Dermis microvascular lymphatic vessel endothelial cell (primary cell): ENCODE measurements around the gene ZDHHC14. TPM values are rescaled to one million over a fixed set of nuclear protein-coding genes. Genes with fewer than 3 reads are reported as not detected.
"Not testable (repeated sequence)": the region's sequence is repeated elsewhere in the genome, so short reads cannot be mapped to it uniquely, and the experiment has no call there.

ENCODE experiments used
- DNase-seq, 2 donors: peaks; one replicate each; pipeline versions ENCODE4 v3.0.0 to v3.0.0-alpha.2; 2010; ENCODE audit warnings: low read depth in 2 of 2
- total RNA-seq: library from RNA; depleted of rRNA; stranded (reverse); fragments of >200 nt; gene quantifications from 2 replicates; pipeline ENCODE4 v1.2.1, GENCODE V29; 2014

ZDHHC14 gene
- total RNA-seq, 1 donor from 2014 or later, result 19.5 TPM

DNA sequence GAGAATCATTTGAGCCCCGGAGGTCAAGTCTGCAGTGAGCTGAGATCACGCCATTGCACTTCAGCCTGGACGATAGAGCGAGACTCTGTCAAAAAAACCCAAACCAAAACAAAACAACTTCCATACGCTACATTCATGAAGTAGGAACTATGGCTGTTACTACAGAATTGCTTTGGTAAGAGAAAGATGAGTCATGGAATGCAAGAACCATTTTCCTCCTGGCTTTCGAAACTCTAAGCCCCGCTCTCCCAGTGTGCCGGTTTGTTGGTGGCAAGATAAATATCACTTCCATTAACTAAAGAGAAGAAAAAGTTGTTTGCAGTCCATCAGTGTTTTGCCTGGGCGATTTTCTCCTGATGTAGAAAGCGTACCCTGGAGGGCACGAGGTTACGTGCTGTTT, 61.3 kb downstream of the ZDHHC14 start:
- DNase-seq, result no peak

- no peak for DNase-seq
Measured at GRCh38 chr6:157443066-157443800, 62.2 kb downstream of the ZDHHC14 start.

- no peak for DNase-seq
Measured at GRCh38 chr6:157445277-157446009, 64.5 kb downstream of the ZDHHC14 start.

DNA sequence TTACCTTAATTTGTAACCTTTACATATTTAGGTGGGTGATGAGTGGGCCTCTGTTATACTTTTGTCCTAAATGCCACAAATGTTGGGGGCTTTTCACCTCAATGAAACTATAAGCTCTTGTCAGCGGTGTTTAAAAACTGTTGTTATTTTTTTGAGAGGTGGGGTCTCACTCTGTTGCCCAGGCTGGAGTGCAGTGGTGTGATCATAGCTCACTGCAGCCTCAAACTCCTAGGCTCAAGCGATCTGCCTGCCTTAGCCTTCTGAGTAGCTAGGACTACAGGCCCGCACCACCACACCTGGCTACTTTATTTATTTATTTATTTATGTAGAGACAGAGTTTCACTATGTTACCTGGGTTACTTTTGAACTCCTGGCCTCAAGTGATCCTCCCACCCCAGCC, 66.7 kb downstream of the ZDHHC14 start:
- DNase-seq, result no peak

- peak; percentile 83 to 96 for DNase-seq
Measured at GRCh38 chr6:157449610-157450009, 68.6 kb downstream of the ZDHHC14 start.

DNA sequence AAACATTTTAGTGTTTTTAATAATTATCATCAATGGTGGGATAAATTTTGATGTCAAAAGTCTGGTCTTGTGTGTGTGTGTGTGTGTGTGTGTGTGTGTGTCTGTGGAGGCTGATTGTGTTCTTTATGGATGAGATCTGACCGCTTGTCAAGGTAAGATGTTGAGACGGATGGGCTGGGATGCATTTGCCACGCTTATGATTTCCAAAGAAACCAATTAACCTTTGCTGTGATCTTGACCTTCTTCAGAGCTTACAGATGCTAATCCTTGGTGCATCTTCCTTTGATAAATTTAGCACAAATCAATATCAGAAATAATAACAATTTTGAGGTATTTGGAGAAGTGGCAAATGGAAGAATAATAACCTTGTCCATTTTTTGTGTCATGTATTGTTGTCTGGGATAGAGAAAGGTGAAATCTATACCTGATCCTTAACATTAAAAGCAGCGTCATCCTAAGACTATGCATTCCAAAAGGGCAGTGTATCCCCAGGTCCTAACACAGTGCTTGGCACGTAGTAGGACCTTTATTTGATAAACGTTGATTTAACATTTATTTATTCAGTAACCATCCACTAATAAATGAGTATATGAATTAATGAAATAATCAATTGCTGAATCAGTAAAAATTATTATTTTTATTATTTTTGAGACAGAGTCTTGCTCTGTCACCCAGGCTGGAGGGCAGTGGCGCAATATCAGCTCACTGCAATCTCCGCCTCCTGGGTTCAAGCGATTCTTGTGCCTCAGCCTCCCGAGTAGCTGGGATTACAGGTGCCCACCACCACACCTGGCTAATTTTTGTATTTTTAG, 70.1 kb downstream of the ZDHHC14 start:
- DNase-seq, result no peak

DNA sequence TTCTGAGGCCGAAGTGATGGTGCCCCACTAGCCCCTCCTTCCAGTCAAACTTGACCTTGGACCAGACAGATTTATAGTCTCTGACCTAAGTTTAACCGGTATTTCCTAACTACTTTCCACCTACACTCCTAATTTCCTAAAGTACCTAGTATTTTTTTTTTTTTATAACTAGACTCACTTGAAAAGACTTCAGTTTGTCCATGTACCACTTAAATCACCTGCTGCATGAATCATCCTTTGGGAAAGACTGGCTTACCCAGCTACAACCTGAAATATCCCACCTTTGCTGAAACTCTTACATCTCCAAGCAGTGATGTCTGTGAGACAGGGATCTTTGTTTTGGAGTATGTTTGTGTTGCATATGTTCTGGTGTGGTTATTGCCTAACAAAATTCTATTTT, 71.1 kb downstream of the ZDHHC14 start:
- DNase-seq, result no peak

- no peak for DNase-seq
Measured at GRCh38 chr6:157453131-157453530, 72.1 kb downstream of the ZDHHC14 start.

GRCh38 chr6:157453978-157454377, 73.0 kb downstream of the ZDHHC14 start:
- DNase-seq, result no peak

DNA sequence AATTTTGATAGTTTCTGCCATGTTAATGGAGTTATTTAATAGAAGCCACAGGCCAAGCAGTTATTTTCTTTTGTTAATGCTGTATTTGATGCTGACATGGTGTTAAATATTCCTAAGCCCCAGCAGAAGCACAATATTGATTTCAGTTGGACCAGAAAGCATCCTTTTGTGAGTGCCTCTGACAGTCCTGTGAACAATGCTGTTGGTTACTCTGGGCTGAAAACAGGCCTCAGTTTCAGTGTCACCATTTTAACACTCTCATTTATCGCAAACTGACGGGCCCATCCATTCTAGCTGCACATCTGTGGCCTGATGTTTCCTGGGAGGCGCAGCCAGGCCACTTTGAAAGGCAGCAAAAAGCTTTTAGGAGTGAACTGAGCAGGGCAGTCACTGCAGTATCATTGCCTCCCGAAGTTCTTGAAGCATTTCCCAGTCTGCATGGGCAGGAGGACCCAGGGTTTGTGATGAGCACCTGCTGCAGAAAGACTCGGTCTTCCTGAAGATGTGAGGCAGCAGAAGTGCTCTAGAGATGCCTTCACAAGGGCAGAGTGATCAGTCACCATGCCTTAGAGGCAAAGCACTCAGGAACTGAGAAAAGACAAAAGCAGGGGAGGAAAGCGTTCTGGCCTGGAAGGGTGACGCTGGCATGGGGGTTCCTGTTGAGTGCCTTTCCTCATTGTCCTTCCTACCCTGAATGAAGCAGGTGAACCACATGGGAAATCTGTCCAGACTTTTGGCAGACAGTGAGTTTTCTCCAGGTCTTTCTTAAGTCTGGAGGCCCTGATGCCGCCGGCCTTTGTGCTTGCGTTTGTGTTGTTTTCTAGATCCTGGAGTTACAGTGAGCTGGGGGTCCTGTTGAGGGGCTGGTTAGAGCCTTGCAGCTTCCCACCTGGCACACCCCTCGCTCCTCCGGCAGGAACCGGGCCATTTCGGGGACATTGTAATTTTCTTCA, 74.0 kb downstream of the ZDHHC14 start:
- no peak for DNase-seq

- DNase-seq, result peak in 1 of 2 donors; percentile 31
Measured at GRCh38 chr6:157455731-157456523, 74.9 kb downstream of the ZDHHC14 start.

- peak in 1 of 2 donors; percentile 30 for DNase-seq
Measured at GRCh38 chr6:157456524-157456829, 75.5 kb downstream of the ZDHHC14 start.

GRCh38 chr6:157457787-157458186, 76.8 kb downstream of the ZDHHC14 start:
- no peak for DNase-seq

GRCh38 chr6:157459327-157459726, 78.3 kb downstream of the ZDHHC14 start:
- no peak for DNase-seq

GRCh38 chr6:157460182-157460999, 79.4 kb downstream of the ZDHHC14 start:
- peak in 1 of 2 donors; percentile 74 for DNase-seq

GRCh38 chr6:157461000-157461915, 80.3 kb downstream of the ZDHHC14 start:
- DNase-seq, result peak; percentile 97 to 99

DNA sequence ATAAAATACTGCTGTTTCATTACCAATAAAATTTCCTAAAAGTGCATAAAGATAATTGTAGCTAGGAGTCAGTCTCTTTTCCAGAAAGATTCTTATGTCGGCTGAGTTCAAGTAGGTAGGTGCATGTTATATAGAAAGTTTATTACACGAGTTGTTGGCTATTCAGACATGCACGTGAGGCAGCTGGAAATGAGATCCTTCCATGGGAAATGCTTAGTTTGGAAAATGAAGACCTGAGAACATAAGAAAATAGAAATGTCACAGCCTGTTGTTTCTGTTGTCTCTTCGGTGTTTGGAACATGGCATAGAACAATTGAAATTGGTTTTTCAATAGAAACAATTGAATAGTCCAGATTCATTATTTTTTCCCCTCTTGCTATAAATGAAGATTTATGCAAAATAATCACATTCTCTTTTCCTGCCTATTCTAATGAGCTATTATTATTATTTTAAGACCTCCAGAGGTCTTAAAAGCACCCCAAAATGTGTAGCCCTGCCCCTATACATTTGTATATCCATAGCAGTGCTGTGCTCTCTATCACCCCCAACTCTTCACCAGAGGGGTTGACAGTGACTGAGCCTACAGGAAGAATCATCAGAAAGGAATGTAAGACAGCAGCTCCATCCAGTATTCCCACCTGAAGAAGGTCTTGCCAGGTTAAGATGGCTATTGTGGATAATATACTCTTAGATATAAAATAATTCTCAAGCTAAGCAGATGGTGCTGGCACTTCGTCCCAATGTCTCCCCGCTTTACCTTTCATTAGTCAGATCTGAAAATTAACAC, 82.2 kb downstream of the ZDHHC14 start:
- DNase-seq, result peak; percentile 54 to 78

- not testable (repeated sequence) for DNase-seq
Measured at GRCh38 chr6:157463743-157464135, 82.7 kb downstream of the ZDHHC14 start.
